GM23338 (cell line): ENCODE data around the gene COX4I1. TPM values are rescaled to one million over a fixed set of nuclear protein-coding genes. Genes with fewer than 3 reads are reported as not detected.

Experiments
- ATAC-seq: fragments of 200-7000 bp; cut with Tn5 transposase; 3 replicates; pipeline ENCODE4 v1.9.1; 2020
- DNase-seq: peaks from one replicate; pipeline ENCODE4 v3.0.0-alpha.2; 2015; ENCODE audit warnings: low spot score
- H2AFZ ChIP-seq: fragments of 200-600 bp; sonication (generic); 2 replicates; pipeline ENCODE4 v1.8.0; 2016; ENCODE audit warnings: antibody characterized with exemption, mild to moderate bottlenecking, moderate library complexity
- H3F3A ChIP-seq: fragments of 200-600 bp; sonication (generic); replicated peaks from 2 replicates; pipeline ENCODE4 v1.8.0; 2017; ENCODE audit warnings: antibody characterized with exemption, mixed run types, low read depth
- H3K27ac ChIP-seq: fragments of 200-600 bp; sonication (generic); 2 replicates; pipeline ENCODE4 v1.6.1; 2016; ENCODE audit warnings: low read depth
- H3K27me3 ChIP-seq: fragments of 200-600 bp; sonication (generic); 2 replicates; pipeline ENCODE4 v1.8.0; 2016; ENCODE audit warnings: mild to moderate bottlenecking, mixed run types, moderate library complexity; ENCODE audit not compliant: insufficient read depth
- H3K36me3 ChIP-seq: fragments of 200-600 bp; sonication (generic); 2 replicates; pipeline ENCODE4 v1.8.0; 2016; ENCODE audit warnings: mild to moderate bottlenecking; ENCODE audit not compliant: insufficient read depth
- H3K4me1 ChIP-seq: fragments of 200-600 bp; sonication (generic); 2 replicates; pipeline ENCODE4 v1.8.0; 2016; ENCODE audit warnings: mild to moderate bottlenecking, moderate library complexity; ENCODE audit not compliant: insufficient read depth
- H3K4me2 ChIP-seq: fragments of 200-600 bp; sonication (generic); 2 replicates; pipeline ENCODE4 v1.7.1; 2017; ENCODE audit warnings: mixed run types
- H3K4me3 ChIP-seq: fragments of 200-600 bp; sonication (generic); 2 replicates; pipeline ENCODE4 v1.6.1; 2016; ENCODE audit warnings: mixed run types
- H3K79me2 ChIP-seq: fragments of 200-600 bp; sonication (generic); replicated peaks from 2 replicates; pipeline ENCODE4 v1.8.0; 2017; ENCODE audit warnings: mild to moderate bottlenecking; ENCODE audit not compliant: insufficient read depth
- H3K9me2 ChIP-seq: fragments of 200-600 bp; sonication (generic); 2 replicates; pipeline ENCODE4 v1.8.0; 2017; ENCODE audit not compliant: insufficient read depth
- H4K20me1 ChIP-seq: fragments of 200-600 bp; sonication (generic); replicated peaks from 2 replicates; pipeline ENCODE4 v1.8.0; 2017; ENCODE audit warnings: mild to moderate bottlenecking; ENCODE audit not compliant: insufficient read depth
- H3K27ac Mint-ChIP-seq: 2 replicates; pipeline ENCODE4 v1.8.0; 2020; ENCODE audit warnings: inconsistent platforms, mild to moderate bottlenecking, moderate library complexity, mixed read lengths
- H3K27me3 Mint-ChIP-seq: 3 replicates; pipeline ENCODE4 v1.8.0; 2022; ENCODE audit warnings: low read depth, mild to moderate bottlenecking, moderate library complexity, mixed read lengths, inconsistent platforms; ENCODE audit not compliant: insufficient read depth, poor library complexity
- H3K36me3 Mint-ChIP-seq: 3 replicates; pipeline ENCODE4 v1.8.0; 2021; ENCODE audit warnings: low read depth, mild to moderate bottlenecking, inconsistent platforms, moderate library complexity, mixed read lengths
- H3K4me1 Mint-ChIP-seq: 3 replicates; pipeline ENCODE4 v1.8.0; 2020; ENCODE audit warnings: mild to moderate bottlenecking, inconsistent platforms, mixed read lengths
- H3K4me3 Mint-ChIP-seq: 3 replicates; pipeline ENCODE4 v1.8.0; 2021; ENCODE audit warnings: moderate library complexity, mild to moderate bottlenecking, inconsistent platforms, mixed read lengths
- H3K9me3 Mint-ChIP-seq: 3 replicates; pipeline ENCODE4 v1.8.0; 2020; ENCODE audit warnings: moderate library complexity, mild to moderate bottlenecking, inconsistent platforms, mixed read lengths
- CREB1 ChIP-seq: fragments of 250-450 bp; sonication (Bioruptor Pico); IDR thresholded peaks from 2 replicates; pipeline ENCODE4 v1.5.0; 2020; ENCODE audit warnings: low read depth, mild to moderate bottlenecking, moderate library complexity
- CTCF ChIP-seq, 2 experiments: fragments of 200-600 bp in 1 of 2; sonication (generic) in 1 of 2; conservative IDR thresholded peaks; 2 replicates each; pipeline versions ENCODE4 v1.5.1 to v1.6.1; 2016 to 2017; ENCODE audit warnings: antibody characterized with exemption in 2 of 2, low read depth in 2 of 2, mild to moderate bottlenecking in 2 of 2, moderate library complexity in 1 of 2
- EZH2phosphoT487 ChIP-seq: fragments of 200-600 bp; sonication (generic); IDR thresholded peaks from one replicate; pipeline ENCODE4 v1.8.1; 2018; ENCODE audit warnings: antibody characterized with exemption; ENCODE audit not compliant: unreplicated experiment
- JUNB ChIP-seq: IDR thresholded peaks from one replicate; pipeline ENCODE4 v1.6.1; 2016; ENCODE audit warnings: antibody characterized with exemption; ENCODE audit not compliant: unreplicated experiment
- NANOG ChIP-seq: IDR thresholded peaks from 2 replicates; pipeline ENCODE4 v1.6.1; 2016; ENCODE audit warnings: antibody characterized with exemption, borderline replicate concordance
- POLR2AphosphoS5 ChIP-seq: IDR thresholded peaks from 2 replicates; pipeline ENCODE4 v1.6.1; 2016; ENCODE audit warnings: antibody characterized with exemption, low read depth
- REST ChIP-seq: IDR thresholded peaks from one replicate; pipeline ENCODE4 v1.6.1; 2018; ENCODE audit warnings: antibody characterized with exemption; ENCODE audit not compliant: unreplicated experiment
- STAT1 ChIP-seq: IDR thresholded peaks from one replicate; pipeline ENCODE4 v1.6.1; 2016; ENCODE audit warnings: antibody characterized with exemption; ENCODE audit not compliant: unreplicated experiment
- ZNF331 ChIP-seq: fragments of 250-450 bp; sonication (Bioruptor Pico); IDR thresholded peaks from 2 replicates; pipeline ENCODE4 v1.5.0; 2020; ENCODE audit warnings: low read depth, mild to moderate bottlenecking, moderate library complexity
- polyA plus RNA-seq: library from polyadenylated mRNA; unstranded; fragments of >200 nt; fragmentation: Nextera tagmentation; extraction: Ambion mirVana; gene quantifications from 2 replicates; pipeline ENCODE4 v1.2.1, GENCODE V29; 2016
- total RNA-seq: library from RNA; depleted of rRNA; stranded (reverse); fragments of >200 nt; shearing (Covaris generic); gene quantifications from 2 replicates; pipeline ENCODE4 v1.2.3, GENCODE V29; 2014

COX4I1 gene
- total and polyA plus RNA-seq, 2 experiments from 2014 or later, result 329 to 1,008 TPM

GRCh38 chr16:85803570-85803969 lies 4.1 kb downstream of the COX4I1 start:
- ATAC-seq, result no peak
- H4K20me1 ChIP-seq, result peaks cover 31% of the 10 kb centered on the region

GRCh38 chr16:85805442-85806045 lies 6.0 kb downstream of the COX4I1 start:
- Histone ChIP-seq H3K9me2 (no peaks in the 10 kb centered on the region), H2AFZ (no peak overlapping the region), H3K79me2 (peaks cover 32% of the 10 kb centered on the region), H3K4me2 (no peak overlapping the region), H4K20me1 (peaks cover 27% of the 10 kb centered on the region), H3F3A (0 out of 2 replicates have a peak, but pooled peaks cover 3% of the 10 kb centered on the region), H3K36me3 (peaks cover 46% of the 10 kb centered on the region), H3K4me1 (peaks cover 6% of the 10 kb centered on the region), H3K27me3 (no peaks in the 10 kb centered on the region), H3K4me3 (no peak overlapping the region), H3K27ac (no peak overlapping the region)
- H3K36me3 Mint-ChIP-seq, result peaks cover 74% of the 10 kb centered on the region
- no peak for ATAC-seq
- no peak for DNase-seq
- no peak overlapping the region for H3K27ac Mint-ChIP-seq
- H3K4me1 Mint-ChIP-seq, result peaks cover 7% of the 10 kb centered on the region
- H3K4me3 Mint-ChIP-seq, result no peak overlapping the region; the same call in 2 of the 3 replicates
- H3K9me3 Mint-ChIP-seq, result no peaks in the 10 kb centered on the region; the same call in 2 of the 3 replicates
- peaks cover 7% of the 10 kb centered on the region for H3K27me3 Mint-ChIP-seq
- TF ChIP-seq STAT1 (no peak), CREB1 (no peak), POLR2AphosphoS5 (no peak), EZH2phosphoT487 (no peak), NANOG (no peak), REST (no peak), JUNB (no peak), ZNF331 (CRISPR knock-in tag) (no peak), CTCF (conservative IDR thresholded peaks at IDR 0.05; ENCODE audit: low read depth in 2 of 2) (no peak)

More at GRCh38 chr16:85803570-85803969, 4.1 kb downstream of the COX4I1 start:
- no peaks in the 10 kb centered on the region for H3K9me2 ChIP-seq
- peaks cover 12% of the 10 kb centered on the region for H3K27me3 Mint-ChIP-seq
- no peak overlapping the region for H3K4me3 ChIP-seq
- no peak for TF ChIP-seq POLR2AphosphoS5
- TF ChIP-seq STAT1, result no peak
- no peak for TF ChIP-seq CTCF (conservative IDR thresholded peaks at IDR 0.05; ENCODE audit: low read depth in 2 of 2)
- peaks cover 67% of the 10 kb centered on the region for H3K36me3 Mint-ChIP-seq
- no peak overlapping the region for H3K4me2 ChIP-seq
- H3F3A ChIP-seq, result 0 out of 2 replicates have a peak, but pooled peaks cover 3% of the 10 kb centered on the region
- no peaks in the 10 kb centered on the region for H3K27me3 ChIP-seq
- no peaks in the 10 kb centered on the region; the same call in 2 of the 3 replicates for H3K9me3 Mint-ChIP-seq
- H3K27ac ChIP-seq, result no peak overlapping the region
- H3K4me3 Mint-ChIP-seq, result no peak overlapping the region
- H3K4me1 Mint-ChIP-seq, result peaks cover 9% of the 10 kb centered on the region
- H3K79me2 ChIP-seq, result peaks cover 49% of the 10 kb centered on the region
- no peak for DNase-seq
- peaks cover 9% of the 10 kb centered on the region for H3K4me1 ChIP-seq
- H3K36me3 ChIP-seq, result peaks cover 46% of the 10 kb centered on the region
- no peak overlapping the region for H3K27ac Mint-ChIP-seq
- no peak overlapping the region for H2AFZ ChIP-seq
